NCI-H524 (cell line): ENCODE measurements around the gene WASL.
"Not testable (repeated sequence)": the region's sequence is repeated elsewhere in the genome, so short reads cannot be mapped to it uniquely, and the experiment has no call there.

Experiments
- DNase-seq, 2 experiments: peaks; one replicate each; lab custom pipeline; 2025; lab: John Stamatoyannopoulos, UW

The WASL gene

DNA sequence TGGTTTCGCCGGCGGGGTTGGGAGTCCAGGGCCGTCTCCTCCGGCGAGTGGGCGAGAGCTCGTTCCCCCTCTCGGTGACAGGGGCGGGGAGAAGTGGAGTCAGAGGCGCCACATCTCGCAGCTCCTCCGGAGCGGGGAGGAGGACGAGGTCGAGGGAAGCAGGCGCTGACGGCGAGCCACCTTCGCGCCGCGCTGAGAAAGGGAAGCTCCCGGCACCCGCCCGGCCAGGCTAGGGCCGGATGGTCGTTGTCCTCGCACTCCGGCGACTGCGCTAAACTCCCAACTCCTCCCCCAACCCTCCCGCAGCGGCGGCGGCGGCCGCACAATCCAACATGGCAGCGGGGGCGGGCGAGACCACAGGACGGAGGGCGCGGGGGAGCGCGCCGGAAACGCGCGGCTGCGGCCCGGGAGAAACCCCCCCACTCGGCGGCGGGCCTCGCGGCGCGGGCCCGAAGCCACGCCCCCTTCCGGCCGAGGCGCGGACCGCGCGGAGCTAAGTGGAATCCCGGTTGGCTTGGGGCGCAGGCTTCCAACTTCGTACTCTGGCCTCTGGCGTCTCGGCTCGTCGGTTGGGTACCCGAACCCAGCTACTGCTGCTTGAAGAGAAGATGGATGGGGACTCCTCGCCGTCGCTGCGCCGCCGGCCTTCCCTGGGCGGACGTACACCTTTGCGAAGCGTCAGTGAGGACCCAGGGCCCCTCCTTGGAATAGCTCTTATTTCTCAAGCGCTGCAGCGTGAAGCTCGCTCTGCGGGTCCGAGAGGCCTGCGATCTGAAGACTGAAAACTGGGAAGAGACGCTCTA lies at the start of gene WASL:
TSS of gene WASL (minus strand) at position 270 of the 803 bp plus-strand sequence. CDS start at position 1, 269 bp downstream.
- DNase-seq, result peak; percentile 85 to 91

- DNase-seq, result peak; percentile 8 to 58
Observed at GRCh38 chr7:123797673-123798531, 49.1 kb upstream of the WASL start.

- no peak for DNase-seq
Observed at GRCh38 chr7:123796568-123796967, 47.8 kb upstream of the WASL start.

DNA sequence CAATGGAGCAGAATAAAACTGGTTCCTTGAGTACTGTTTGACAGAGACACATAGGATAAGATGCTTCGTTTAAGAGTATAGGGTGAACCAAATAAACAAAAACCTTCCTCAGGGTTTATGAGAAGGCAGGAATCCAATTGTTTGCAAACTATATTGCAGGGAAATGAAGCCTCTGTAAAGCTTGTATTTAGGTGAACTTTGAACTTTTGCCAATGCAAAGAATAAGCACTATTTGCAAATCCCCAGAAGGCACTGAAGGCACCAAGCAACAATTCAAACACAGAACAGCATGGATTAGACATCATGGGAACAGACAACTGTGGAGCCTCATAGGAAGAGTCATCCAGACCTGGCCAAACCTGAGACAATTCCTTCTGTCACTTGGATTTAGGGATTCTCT lies 47.1 kb upstream of the WASL start:
- DNase-seq, result no peak

- not testable (repeated sequence) for DNase-seq
Observed at GRCh38 chr7:123795116-123795515, 46.3 kb upstream of the WASL start.

DNA sequence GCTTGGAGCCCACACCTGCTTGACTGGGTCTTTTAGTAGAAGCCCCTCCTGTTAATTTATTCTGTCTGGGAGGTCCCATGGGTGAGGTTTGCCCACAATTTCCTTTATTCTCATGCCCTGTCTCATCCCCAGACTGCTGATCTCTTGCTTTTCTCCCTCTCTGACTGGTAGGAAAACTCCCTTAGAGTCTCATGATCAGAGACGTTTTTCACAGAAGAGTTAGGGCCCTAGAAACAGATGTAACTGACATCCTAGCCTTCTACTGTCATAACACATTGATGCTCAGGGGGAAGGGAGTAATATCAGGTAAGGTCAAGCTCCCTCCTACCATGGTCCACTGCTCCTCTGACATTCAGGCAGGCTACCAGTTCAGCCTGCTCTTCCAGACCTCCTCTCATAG lies 43.7 kb upstream of the WASL start:
- no peak for DNase-seq

- DNase-seq, result no peak
Observed at GRCh38 chr7:123791001-123791400, 42.2 kb upstream of the WASL start.

- no peak for DNase-seq
Observed at GRCh38 chr7:123789817-123790216, 41.0 kb upstream of the WASL start.

DNA sequence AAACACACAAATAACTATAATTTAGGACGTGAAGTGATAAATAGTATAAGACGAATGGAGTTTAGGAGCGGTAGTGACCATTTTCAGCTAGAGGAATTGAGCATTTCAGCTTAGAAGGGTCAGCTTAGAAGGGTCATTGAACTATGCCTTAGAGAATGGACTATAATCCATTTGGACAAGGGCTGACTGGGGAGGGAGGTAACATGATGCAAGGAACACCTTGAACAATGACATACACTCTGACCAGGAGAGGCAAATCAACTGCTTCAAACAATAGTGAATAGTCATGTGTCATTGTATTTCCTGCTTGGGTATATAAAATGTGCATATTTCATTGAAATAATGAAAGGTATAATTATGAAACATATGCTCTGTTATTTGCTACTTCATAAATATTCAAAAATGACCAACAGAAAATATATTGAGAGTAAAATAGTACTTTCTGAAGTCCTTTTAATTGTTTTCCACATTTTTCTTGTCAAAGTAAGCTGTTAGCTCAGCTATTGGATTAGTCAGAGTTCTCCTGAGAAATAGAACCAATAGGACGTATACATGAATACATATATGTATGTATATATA lies 40.5 kb upstream of the WASL start:
- DNase-seq, result no peak

- no peak for DNase-seq
Observed at GRCh38 chr7:123788584-123788983, 39.8 kb upstream of the WASL start.

GRCh38 chr7:123787220-123788007 lies 38.6 kb upstream of the WASL start:
- no peak for DNase-seq

- no peak for DNase-seq
Observed at GRCh38 chr7:123784263-123784662, 35.5 kb upstream of the WASL start.

DNA sequence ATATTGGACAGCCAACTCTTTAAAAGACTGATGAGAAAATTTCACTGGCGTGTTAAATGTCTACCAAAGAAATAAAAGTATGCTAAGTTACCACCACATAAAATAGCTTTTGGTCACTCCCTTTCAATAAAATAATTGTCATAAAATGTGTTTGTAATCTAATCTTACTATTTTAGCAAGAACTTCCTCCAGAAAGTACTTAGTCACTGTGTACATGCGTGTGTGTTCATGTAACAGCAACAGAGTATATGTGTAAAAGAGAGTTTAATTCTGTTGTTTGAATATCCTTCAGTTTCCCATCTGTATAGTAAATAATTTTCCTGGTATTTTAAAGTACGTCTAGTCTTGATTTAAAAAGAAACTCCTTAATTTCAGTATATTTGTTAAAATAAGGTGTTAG lies 35.0 kb upstream of the WASL start:
- DNase-seq, result no peak

DNA sequence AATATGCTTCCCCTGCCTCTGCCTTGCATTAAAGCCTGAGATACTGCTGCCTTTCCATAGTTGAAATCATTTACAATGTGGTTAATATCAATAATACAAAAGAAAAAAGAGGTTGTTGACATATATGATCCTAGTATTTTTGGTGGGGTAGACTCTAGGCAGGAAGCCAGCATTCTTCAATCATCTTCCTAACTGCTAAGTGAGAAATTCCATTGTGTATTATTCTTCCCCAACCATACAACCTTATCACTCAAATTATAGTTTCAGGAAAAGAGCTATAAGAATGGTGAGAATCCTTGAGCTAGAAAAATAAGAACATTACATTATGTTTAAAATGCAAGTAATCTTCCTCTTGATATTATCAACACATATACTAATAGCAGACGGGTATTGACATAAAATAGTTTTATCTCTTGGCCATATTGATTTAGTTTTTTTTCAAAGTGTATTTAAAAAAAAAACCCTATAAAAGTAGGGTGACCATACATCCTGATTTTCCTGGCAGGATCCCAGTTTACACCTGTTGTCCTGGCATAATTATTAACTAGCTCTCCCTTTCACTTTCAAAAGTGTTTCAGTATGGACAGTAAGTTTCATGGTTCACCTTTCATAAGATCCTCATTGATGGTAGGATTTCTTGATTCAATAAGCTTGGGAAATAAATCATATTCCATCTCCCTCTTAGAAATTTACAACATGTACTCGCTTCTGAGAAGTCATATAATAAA lies 33.4 kb upstream of the WASL start:
- no peak for DNase-seq

DNA sequence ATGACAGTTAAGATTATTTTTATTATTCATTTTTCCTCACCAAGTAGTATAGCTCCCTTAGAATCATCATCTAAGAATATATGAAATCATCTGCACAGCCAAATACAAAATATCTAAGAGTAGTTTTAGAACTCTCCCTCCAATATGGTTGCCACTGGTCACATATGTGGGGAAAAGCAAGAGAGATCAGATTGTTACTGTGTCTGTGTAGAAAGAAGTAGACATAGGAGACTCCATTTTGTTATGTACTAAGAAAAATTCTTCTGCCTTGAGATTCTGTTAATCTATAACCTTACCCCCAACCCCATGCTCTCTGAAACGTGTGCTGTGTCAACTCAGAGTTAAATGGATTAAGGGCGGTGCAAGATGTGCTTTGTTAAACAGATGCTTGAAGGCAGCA lies 31.7 kb upstream of the WASL start:
- not testable (repeated sequence) for DNase-seq

DNA sequence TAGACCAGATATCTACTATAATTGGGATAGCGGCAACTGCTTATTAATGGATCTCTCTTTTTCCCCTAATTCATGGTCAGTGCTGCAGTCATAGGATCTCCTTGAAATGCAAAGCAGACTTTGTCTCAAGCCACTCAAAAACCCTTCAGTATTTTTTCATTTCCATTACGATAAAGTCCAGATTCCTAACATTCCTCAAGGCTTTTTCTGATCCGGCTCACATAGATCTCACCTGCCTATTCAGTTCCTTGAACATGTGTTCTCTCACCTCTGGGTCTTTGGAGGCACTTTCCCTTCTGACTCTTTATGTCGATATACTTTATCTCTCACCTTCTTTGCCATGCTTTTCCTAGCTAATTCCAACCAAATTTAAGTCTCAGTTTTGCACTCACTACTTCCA lies 25.7 kb upstream of the WASL start:
- DNase-seq, result no peak

DNA sequence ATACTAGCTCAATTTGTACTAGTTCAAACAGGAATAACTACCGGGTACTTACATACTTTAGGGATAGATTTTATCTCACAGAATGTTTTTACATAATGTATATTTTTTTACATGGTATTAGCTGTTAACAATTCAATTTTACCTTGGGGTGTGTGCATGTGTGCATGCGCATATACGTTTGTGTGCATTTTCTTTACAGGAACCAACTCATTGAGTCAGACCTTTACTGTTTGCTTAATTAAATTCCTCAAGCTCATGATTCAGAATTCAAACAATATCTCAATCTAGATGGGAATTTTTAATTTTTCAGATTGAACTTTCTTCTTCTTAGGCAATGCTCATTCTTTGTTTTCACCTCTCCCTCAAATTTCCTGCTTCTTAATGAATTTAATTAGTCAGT lies 24.7 kb upstream of the WASL start:
- no peak for DNase-seq

DNA sequence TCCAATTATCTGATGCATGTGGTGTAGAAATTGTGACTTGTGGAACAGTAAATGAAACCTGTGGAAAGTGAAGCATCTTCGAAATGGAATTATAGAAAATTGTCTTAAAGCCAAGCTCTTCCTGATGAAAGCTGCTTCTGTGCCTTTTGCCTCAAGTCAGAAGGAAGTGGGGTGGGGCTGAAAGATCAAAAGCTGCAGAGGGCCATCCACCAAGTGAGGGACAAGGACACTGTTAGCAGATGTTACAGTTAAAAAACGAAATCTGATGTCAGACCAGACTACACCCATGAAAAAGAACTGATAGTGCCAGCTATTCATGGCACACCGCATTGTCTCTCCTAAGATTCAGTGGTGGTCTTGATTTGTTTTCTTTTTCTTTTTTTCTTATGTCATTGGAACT lies 23.8 kb upstream of the WASL start:
- no peak for DNase-seq

DNA sequence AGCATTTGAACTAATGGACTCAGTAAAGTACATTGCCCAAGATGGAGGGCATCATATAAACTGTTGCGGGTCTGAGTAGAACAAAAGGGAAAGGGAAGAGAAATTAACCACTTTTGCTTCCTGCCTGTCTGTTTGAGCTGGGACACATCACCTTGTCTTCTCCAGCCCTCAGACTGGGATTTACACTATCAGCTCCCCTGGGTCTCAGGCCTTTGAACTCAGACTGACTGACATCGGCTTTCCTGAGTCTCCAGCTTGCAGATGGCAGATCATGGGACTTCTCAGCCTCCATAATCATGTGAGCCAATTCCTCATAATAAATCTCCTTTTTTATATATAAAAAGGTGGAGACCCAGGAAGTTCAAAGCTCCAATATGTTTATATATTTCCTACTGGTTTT lies 23.0 kb upstream of the WASL start:
- no peak for DNase-seq

GRCh38 chr7:123771256-123771655 lies 22.5 kb upstream of the WASL start:
- DNase-seq, result no peak

DNA sequence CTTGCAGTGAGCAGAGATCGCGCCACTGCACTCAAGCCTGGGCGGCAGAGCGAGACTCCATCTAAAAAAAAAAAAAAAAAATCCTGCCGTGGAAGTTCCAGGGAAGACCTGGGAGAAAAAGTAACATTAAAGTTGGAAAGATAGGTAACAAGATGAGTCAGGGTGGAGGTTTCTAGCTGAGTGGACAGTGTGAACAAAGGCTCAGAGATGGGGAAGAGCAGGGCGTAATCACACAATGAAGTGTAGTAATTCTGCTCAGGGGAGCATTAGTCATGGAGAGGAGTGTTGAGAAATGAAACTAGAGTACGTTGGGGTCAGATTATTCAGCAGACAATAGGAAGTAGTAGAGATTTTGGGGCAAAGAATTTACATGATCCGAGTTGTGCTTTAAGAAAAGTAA lies 21.6 kb upstream of the WASL start:
- DNase-seq, result no peak
